Spleen (tissue), 11 donors: ENCODE results near the gene ST8SIA6. TPM values are rescaled to one million over a fixed set of nuclear protein-coding genes. Genes with fewer than 3 reads are reported as not detected.

ENCODE experiments used
- DNase-seq: peaks from one replicate; pipeline ENCODE4 v3.0.0-alpha.2; 2020
- H3K27ac ChIP-seq, 8 donors: fragments of 200-600 bp; sonication (generic) in 7 of 8; 1 replicate in 4 of 8; 2 replicates in 4 of 8; pipeline versions ENCODE4 v1.5.0 to v1.8.0; 2016 to 2021; ENCODE audit warnings: inconsistent platforms in 4 of 8, mild to moderate bottlenecking in 4 of 8, moderate library complexity in 1 of 8
- H3K27me3 ChIP-seq, 7 donors: fragments of 200-600 bp; sonication (generic) in 6 of 7; replicated peaks in 1 of 7; 1 replicate in 4 of 7; 2 replicates in 3 of 7; pipeline versions ENCODE4 v1.5.0 to v1.8.0; 2016 to 2021; ENCODE audit warnings: inconsistent platforms in 3 of 7, mild to moderate bottlenecking in 1 of 7
- H3K36me3 ChIP-seq, 6 donors: fragments of 200-600 bp; sonication (generic) in 5 of 6; 1 replicate in 4 of 6; 2 replicates in 2 of 6; pipeline versions ENCODE4 v1.5.0 to v1.8.0; 2016 to 2021; ENCODE audit warnings: inconsistent platforms in 2 of 6
- H3K4me1 ChIP-seq, 6 donors: fragments of 200-600 bp; sonication (generic) in 5 of 6; 1 replicate in 3 of 6; 2 replicates in 3 of 6; pipeline versions ENCODE4 v1.5.0 to v1.8.0; 2016 to 2021; ENCODE audit warnings: inconsistent platforms in 3 of 6
- H3K4me3 ChIP-seq, 8 donors: fragments of 200-600 bp; sonication (generic) in 7 of 8; 1 replicate in 4 of 8; 2 replicates in 4 of 8; pipeline versions ENCODE4 v1.5.0 to v1.8.0; 2016 to 2021; ENCODE audit warnings: inconsistent platforms in 4 of 8, mild to moderate bottlenecking in 4 of 8, moderate library complexity in 2 of 8
- H3K9me3 ChIP-seq, 8 donors: fragments of 200-600 bp; sonication (generic) in 7 of 8; 1 replicate in 4 of 8; 2 replicates in 4 of 8; pipeline versions ENCODE4 v1.5.0 to v1.8.0; 2016 to 2021; ENCODE audit warnings: inconsistent platforms in 4 of 8
- CTCF ChIP-seq, 11 experiments: fragments of 200-600 bp in 7 of 11; fragments of 450-650 bp in 4 of 11; sonication (generic) in 4 of 11; IDR thresholded peaks in 8 of 11; conservative IDR thresholded peaks in 3 of 11; 1 replicate in 7 of 11; 2 replicates in 4 of 11; pipeline versions ENCODE4 v1.4.0 to v1.8.0; 2016 to 2021; ENCODE audit warnings: antibody characterized with exemption in 11 of 11, inconsistent platforms in 4 of 11, mild to moderate bottlenecking in 1 of 11
- POLR2A ChIP-seq, 3 donors: fragments of 450-650 bp; IDR thresholded peaks; one replicate each; pipeline ENCODE4 v1.5.1; 2017; ENCODE audit warnings: antibody characterized with exemption in 3 of 3, mild to moderate bottlenecking in 1 of 3
- POLR2AphosphoS5 ChIP-seq, 3 donors: sonication (generic); formaldehyde crosslinking; IDR thresholded peaks; one replicate each; pipeline ENCODE4 v1.5.1; 2017; ENCODE audit warnings: antibody characterized with exemption in 3 of 3
- WGBS, 5 donors: extraction: QIAGEN DNeasy Blood & Tissue Kit in 3 of 5; methylation state at CpG; one replicate each; pipeline versions ENCODE4 v1.1.5 to v1.1.7; 2013 to 2018; 5-methylcytosine and 5-hydroxymethylcytosine counted together
- intact Hi-C: fragments of 100-400 bp; cut with DNase I; formaldehyde crosslinking; loops from one replicate; pipeline ENCODE4 v1.15.0; 2023; ENCODE audit warnings: low total_unique reads
- polyA plus RNA-seq, 3 donors: library from polyadenylated mRNA; stranded (reverse); fragments of 200-250 nt; gene quantifications; one replicate each; pipeline ENCODE4 v1.2.1, GENCODE V29; 2013
- total RNA-seq, 7 donors: library from RNA; depleted of rRNA in 3 of 7; stranded (reverse); fragments of >200 nt in 3 of 7; fragmentation: NEBNext Ultra II Directional in 4 of 7; extraction: Animal tissue kit (Norgen Biotek cat#: 25700) in 4 of 7; gene quantifications; one replicate each; pipeline versions ENCODE4 v1.1.0 to v1.2.1, GENCODE V29; 2016 to 2021
- donor health status: healthy with polysubstance abuse.
- donor health status: DM: no; HTN: no; CAD: no; lungs with moderate emphysema.
- donor health status: DM: no; HTN: no; CAD: no.
- donor health status: Bipolar disorder and iron deficiency.
- donor health status: healthy.
- donor health status: DM: no; HTN: no; CAD: no.
- donor health status: DM: yes; HTN: yes; CAD: no.

The ST8SIA6 gene
- total and polyA plus RNA-seq, 10 donors: 0.02 to 1.2 (median 1.0) TPM; not detected in 3

GRCh38 chr10:17479822-17480221 lies 25.4 kb upstream of the ST8SIA6 start:
- Histone ChIP-seq H3K27me3 (peaks cover 0 to 4% (median 0%) of the 10 kb centered on the region in 7 donors), H3K27ac (no peak overlapping the region), H3K4me1 (no peaks in the 10 kb centered on the region), H3K4me3 (no peak overlapping the region), H3K9me3 (peaks cover 0 to 10% (median 5%) of the 10 kb centered on the region in 8 donors), H3K36me3 (no peaks in the 10 kb centered on the region)
- intact Hi-C loops: no loop called here
- 13 to 26% (median 22%) methylated on average over 3 of the region's 3 CpGs for WGBS, 5 donors
- no peak for DNase-seq
- TF ChIP-seq POLR2AphosphoS5 (IDR thresholded peaks at IDR 0.05) (no peak), CTCF (IDR thresholded peaks at IDR 0.05 in 8 of 11, conservative IDR thresholded peaks at IDR 0.05 in 3 of 11) (no peak), POLR2A (IDR thresholded peaks at IDR 0.05) (no peak)

- peaks cover 0 to 7% (median 0%) of the 10 kb centered on the region in 7 donors for H3K27me3 ChIP-seq
- H3K4me1 ChIP-seq: no peaks in the 10 kb centered on the region
- WGBS, 5 donors: 79 to 89% (median 88%) methylated on average over 4 of the region's 4 CpGs
- peaks cover 0 to 10% (median 5%) of the 10 kb centered on the region in 8 donors for H3K9me3 ChIP-seq
- H3K36me3 ChIP-seq: no peaks in the 10 kb centered on the region
- no peak for TF ChIP-seq POLR2AphosphoS5 (IDR thresholded peaks at IDR 0.05)
- TF ChIP-seq POLR2A (IDR thresholded peaks at IDR 0.05): no peak
- no peak for TF ChIP-seq CTCF (IDR thresholded peaks at IDR 0.05 in 8 of 11, conservative IDR thresholded peaks at IDR 0.05 in 3 of 11)
- DNase-seq: no peak
- intact Hi-C loops: no loop called here
- no peak overlapping the region for H3K27ac ChIP-seq
- H3K4me3 ChIP-seq: no peak overlapping the region
Observed at GRCh38 chr10:17479015-17479615, 24.7 kb upstream of the ST8SIA6 start.

GRCh38 chr10:17476073-17476472 lies 21.7 kb upstream of the ST8SIA6 start:
- Histone ChIP-seq H3K36me3 (no peaks in the 10 kb centered on the region), H3K4me1 (no peaks in the 10 kb centered on the region), H3K4me3 (no peak overlapping the region), H3K27ac (no peak overlapping the region), H3K9me3 (peaks cover 0 to 3% (median under 1%) of the 10 kb centered on the region in 8 donors), H3K27me3 (peaks cover 0 to 7% (median 0%) of the 10 kb centered on the region in 7 donors)
- 51 to 73% (median 60%) methylated on average over 1 of the region's 1 CpG for WGBS, 5 donors
- intact Hi-C loops: no loop called here
- TF ChIP-seq POLR2A (IDR thresholded peaks at IDR 0.05) (no peak), POLR2AphosphoS5 (IDR thresholded peaks at IDR 0.05) (no peak), CTCF (IDR thresholded peaks at IDR 0.05 in 8 of 11, conservative IDR thresholded peaks at IDR 0.05 in 3 of 11) (no peak)
- DNase-seq: no peak

GRCh38 chr10:17475661-17476060 lies 21.3 kb upstream of the ST8SIA6 start:
- TF ChIP-seq CTCF (IDR thresholded peaks at IDR 0.05 in 8 of 11, conservative IDR thresholded peaks at IDR 0.05 in 3 of 11) (no peak), POLR2AphosphoS5 (IDR thresholded peaks at IDR 0.05) (no peak), POLR2A (IDR thresholded peaks at IDR 0.05) (no peak)
- Histone ChIP-seq H3K4me1 (no peaks in the 10 kb centered on the region), H3K36me3 (no peaks in the 10 kb centered on the region), H3K4me3 (no peak overlapping the region), H3K27me3 (peaks cover 0 to 7% (median 0%) of the 10 kb centered on the region in 7 donors), H3K27ac (no peak overlapping the region), H3K9me3 (no peaks in the 10 kb centered on the region)
- DNase-seq: no peak
- intact Hi-C loops: no loop called here
- 76 to 84% (median 81%) methylated on average over 3 of the region's 3 CpGs for WGBS, 5 donors
